GM18508 (cell line): ENCODE measurements around the gene SMIM1.

Experiments
- ATAC-seq: cut with Tn5 transposase; IDR thresholded peaks from one replicate; pipeline ENCODE4 v1.9.1; 2021; ENCODE audit warnings: moderate number of reproducible peaks; ENCODE audit not compliant: insufficient read depth, unreplicated experiment

SMIM1 gene

DNA sequence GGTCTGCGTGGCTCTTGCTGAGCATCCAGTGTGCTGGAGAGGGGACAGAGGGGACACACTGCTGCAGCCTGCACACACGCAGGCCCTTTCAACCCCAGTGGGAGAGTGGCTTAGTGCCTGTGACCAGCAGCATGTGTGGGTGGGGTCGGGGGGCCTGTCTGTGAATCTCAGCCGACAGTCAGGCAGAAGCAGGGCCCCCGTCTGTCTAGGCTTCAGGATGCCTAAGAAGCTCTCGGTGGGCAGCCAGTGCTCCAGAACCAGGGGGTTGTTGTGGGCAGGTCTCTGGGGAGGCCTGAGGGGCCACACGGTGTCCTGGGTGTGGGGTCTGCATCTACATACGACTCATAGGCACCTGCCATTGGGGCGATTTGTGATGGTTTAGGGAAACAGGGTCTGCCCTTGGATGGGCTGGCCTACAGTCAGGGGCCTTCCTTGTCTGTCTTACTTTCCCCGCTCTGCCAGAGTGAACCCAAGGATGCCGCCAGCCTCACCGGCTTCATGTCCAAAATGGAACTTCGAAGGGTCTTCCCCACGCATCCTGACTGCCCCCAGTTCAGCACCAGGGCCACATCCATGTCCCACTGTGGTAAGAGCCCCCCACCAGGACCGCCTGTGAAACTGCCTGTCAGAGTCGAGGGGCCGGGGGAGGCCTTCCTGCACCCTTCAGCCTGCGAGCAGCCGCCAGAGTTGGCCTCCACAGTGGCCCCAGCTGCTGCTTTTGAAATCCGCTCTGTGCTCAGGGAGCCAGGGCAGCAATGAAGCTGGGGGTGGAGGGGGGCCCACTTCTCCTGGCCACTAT, 18.7 kb upstream of the SMIM1 start:
- ATAC-seq: no peak

DNA sequence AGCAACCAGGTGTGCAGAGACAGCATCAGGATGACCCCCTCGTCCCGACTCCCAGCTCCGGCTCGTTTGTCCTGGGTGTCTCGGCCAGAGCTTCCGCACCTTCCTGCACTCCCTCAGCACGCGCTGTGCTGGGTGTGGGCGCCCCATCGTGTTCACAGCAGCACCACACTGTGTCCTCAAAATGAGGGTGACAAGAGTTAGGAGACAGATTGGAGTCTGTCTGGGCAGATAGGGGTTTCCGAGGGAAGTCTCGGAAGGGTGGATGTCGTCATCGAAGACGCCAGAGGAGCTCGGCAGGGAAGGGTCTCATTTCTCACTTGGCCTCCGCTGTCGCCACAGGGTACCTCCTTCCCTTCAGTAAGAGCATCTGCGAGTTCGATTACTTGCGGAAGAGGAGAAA, 16.2 kb upstream of the SMIM1 start:
- no peak for ATAC-seq

DNA sequence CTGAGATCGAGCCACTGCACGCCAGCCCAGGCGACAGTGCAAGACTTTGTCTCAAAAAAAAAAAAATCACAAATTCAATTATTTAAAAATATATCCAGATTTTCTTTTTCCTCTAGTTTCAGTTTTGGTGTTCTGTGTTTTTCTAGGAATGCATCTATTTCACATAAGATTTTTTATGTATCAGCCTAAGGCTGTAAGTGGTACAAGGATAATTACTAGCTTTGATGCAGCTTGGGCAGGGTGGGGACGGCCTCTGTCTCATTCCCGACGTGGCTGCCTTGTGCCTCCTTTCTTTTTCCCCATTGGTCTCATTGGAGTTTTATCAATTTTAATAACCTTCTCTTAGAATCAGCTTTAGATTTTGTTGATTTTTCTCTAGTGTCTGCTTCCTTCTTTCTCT, 13.4 kb upstream of the SMIM1 start:
- ATAC-seq: no peak

DNA sequence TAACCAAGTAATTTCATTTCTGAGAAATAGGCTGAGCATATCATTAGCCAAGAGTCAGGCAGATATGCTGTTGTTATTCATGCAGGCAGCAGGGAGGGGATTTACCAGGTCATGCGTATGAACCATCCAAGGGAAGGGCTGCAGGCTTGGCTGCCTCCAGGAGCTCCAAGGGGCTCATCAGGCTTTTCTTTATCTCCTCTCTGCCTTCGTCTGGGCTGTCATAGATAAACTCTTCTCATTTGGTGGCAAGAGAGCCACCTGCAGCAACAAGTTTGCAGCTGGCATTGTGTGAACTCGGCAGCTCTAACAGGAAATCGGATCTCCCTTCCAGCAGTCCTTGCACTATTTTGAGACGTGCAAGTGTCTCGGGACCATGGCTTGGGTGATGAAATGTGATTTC, 12.8 kb upstream of the SMIM1 start:
- ATAC-seq: no peak

DNA sequence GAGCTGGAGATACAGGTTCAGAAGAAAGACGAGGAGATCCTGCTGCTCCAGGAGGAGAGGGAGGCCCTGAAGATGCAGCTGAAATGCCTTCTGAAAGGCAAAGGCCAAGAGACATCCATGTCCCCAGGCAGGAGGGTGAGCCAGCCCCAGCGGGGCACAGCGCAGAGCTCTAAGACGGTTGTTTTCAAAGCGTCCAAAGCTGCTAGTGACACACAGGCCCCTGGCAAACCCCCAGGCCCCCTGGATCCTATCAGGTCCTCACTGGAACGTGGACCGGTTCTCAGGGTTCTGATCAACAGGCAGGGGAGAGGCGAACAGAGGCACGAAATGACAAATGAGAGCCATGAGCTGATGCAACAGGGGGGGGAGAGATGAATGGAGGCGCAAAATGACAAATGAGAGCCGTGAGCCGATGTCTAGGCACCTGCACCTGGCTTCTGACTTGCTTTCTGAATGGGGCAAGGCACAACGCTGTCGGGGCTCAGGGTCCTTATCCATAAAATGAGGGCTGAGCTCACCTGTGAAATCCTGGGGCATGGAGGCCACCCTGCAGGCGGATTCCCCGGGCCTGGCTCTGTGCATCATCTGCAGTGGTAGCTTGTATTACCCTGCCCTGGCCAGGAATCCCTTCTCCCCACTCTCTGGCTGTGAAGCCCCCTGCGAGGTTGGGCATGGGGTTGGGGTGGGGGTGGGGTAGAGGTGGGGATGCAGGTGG, 11.1 kb upstream of the SMIM1 start:
- no peak for ATAC-seq

DNA sequence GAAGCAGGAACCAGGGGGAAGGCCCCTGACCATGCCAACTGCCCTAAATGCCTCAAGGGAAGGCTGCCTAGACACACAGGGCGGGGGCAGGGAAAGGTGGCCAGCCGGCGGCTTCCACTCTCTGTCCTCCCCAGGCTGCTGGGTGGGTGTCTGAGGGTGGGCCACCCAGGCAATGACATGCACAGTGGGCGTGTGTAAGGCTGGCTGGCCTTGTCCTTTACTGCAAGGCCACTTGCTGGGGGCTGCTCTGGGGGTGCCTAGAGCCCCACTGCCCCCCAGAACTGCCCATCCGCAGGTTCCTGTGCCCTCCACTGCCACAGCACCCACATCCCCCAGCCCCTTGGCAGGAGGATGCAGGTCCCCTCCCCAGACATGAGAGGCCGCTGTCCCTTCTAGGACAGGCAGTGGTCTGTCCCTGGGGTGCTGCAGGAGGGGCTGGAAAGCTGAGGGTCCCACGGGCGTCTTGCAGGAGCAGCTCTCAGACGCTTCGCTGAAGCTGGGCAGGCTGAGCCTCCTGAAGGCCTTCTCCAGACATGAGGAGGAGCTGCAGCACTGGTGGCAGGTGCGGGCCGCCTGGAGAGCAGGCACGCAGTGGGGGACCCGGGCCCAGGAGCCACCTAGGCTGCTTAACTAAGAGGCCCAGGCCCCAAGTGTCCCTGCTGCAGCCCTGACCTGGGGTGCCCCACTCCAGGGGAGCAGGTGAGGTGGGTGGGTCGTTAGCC, 10.2 kb upstream of the SMIM1 start:
- no peak for ATAC-seq

DNA sequence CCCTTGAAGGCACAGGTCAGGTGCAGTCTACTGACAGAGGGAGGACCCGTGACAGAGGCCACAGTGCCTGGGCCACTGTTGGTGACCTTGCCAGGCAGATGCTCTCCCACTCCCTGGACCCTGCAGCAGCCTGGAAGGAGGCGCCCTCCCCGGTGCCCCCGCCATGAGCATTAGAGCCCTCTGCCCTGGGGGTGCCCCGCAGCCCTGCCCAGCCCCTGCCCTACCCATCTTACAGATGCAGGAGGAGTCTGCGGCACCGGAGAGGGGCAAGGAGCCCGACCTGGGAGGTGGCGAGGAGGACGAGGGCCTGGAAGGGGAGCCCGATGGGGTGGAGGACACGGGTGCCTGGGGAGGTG, 9.7 kb upstream of the SMIM1 start:
- ATAC-seq: no peak

DNA sequence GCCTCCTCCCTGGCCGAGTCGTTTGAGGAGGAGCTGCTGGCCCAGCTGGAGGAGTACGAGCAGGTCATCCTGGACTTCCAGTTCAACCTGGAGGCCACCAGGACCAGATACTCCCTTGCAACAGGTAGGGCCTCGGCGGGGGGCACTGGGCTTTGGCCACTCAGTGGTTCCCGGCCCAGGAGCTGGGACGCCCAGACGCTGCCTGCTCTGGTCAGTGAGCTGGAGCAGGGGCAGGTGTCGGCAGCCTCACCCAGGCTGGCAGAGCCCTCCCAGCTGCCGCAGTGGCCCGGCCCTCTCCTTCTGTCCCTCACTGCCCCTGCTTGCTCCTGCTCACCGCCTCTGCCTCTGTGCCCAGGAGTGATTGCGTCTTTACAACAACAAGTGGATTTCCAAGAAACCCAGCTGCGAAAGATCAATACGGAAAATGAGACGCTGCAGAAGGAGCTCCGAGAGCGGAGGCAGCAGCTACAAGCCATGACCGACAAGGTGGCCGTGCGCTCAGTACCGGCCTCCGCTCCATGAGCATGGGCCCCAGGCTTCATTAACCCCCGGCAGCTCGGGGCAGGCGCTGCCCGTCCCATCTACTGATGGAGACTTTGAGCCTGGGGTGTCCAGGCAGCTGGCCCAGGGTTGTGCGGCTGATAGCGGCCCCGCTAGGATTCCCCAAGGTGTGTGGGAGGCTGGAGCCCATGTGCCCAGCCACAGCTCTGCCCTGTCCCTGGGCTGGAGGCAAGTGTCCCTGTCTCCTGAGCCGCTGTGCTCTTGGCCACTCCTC, 9.0 kb upstream of the SMIM1 start:
- ATAC-seq: no peak

DNA sequence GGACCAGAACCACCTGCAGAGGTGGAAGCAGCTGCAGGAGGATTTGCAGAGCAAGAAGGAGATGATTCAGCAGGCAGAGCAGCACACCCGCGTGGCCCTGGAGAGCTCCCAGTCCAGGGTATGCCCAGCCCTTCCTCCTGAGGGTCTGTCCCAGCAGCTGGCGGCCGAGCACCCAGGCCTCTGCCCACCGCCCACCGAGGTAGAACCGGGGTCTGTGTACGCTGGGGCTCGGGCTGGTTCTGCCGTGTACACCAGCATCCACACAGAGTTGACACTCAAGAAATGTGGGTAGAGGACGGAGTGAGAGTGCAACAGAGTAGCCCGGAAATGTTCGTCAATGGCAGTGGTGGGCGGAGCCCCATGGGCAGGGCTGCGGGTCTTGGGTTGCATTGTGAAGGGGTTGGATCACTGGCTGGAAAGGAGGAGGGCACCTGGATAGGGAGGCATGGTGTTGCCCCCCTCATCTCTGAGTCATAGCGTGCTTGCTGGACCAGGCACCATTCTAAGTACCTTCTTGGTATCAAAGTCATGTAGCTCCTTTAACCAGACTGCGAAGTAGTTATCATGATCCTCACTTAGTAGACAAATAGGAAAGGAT, 5.1 kb upstream of the SMIM1 start:
- ATAC-seq: no peak

DNA sequence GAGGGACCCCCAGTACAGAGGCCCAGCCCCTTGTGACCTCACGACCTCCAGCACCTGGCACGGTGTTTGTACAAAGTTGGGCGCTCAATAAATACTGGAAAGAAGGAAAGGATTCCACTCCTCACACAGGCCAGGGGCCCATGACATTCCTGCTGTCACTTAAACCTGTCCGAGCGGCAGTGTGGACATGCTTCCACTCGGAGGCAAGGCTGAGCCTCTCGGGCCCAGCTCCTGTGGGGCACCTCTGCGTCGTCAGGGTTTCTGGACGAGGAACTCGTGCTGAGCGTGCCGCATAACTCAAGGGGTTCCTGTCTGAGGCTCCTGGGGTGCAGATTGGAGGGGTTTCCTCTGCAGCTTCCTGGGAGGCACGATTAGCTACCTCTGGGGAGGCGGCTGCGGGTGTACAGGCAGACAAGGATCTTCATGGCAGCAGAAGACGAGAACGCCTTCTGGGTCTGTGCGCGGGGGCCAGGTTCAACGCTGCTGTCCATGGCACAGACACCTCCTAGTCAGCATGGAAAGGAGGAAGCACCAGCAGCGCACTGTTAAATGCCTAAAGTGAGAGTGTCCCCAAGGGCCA, 3.6 kb upstream of the SMIM1 start:
- no peak for ATAC-seq

DNA sequence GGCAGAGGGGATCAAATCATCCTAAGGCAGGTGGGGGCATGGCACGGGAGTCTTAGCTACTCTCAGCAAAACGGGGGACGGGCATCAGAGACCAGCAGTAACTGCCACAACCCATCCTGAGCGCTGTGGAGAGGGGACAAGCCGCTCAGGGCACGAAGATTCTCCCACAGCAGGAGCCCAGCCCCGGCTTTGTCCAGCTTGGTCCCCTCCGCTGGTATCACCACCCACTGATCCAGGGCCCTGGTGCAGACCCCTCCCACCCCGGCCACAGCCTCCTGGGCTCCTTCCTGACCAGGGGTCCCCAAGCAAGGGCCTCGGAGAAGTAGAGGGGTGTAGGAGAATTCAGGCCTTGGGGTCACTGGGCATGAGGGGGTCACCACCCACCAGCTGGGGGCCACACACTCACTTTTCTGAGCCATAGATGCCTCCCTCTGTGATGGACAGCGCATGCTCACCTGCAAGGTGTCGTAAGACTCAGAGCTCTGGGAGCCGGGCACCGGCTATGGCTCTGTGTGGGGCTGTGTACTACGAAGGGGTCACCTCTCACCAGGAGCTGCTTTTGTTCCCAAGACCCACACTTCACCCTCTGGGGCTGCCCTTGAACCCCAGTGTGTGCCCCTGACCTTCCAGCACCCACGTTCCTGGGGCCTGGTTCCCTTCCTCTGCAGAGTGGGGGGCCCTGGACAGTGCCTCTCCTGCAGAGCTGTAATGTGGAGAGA, 2.3 kb upstream of the SMIM1 start:
- no peak for ATAC-seq

DNA sequence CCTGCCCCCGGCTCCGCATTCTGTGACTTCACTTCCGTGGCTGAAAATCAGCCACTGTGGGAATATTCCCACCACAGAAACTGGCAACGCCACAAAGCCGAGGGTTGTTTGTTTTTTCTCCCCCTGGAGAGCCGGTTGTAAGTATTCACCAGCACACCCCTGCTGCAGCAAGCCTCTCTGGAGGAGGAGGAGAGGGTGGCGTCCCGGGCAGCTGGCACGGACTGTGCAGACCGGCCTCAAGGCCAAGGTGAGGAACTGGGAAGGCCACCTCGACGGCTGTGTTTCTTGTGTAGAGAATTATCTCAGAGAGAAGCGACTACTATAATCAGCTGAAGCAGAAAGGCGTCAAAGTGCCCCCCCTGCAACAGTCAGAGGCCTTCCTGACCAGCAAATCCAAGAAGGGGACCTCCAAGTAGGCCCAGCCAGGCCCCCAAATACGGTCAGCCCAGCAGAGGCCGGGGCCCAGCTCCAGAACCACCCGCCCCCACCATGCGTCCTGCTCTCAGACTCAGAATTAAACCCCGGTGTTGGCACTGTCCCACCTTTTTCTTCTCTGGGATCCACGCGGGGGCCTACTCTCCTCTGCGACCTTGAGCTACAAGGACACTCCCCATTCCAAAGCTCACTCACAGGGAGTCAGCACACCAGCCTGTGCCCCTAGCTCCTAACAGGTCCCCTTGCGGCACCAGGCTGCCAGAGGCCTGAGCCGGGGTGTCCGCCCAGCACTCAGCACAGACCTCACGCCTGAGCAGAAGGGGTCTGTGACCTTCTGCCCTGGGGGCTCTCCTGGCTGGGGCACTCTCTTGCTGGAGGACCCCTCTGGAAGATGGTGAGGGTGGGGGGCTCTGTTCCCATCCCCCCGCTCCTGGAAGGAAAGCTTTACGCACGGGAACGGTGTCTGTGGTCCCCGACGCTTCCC, 1.2 kb upstream of the SMIM1 start:
- ATAC-seq: no peak

DNA sequence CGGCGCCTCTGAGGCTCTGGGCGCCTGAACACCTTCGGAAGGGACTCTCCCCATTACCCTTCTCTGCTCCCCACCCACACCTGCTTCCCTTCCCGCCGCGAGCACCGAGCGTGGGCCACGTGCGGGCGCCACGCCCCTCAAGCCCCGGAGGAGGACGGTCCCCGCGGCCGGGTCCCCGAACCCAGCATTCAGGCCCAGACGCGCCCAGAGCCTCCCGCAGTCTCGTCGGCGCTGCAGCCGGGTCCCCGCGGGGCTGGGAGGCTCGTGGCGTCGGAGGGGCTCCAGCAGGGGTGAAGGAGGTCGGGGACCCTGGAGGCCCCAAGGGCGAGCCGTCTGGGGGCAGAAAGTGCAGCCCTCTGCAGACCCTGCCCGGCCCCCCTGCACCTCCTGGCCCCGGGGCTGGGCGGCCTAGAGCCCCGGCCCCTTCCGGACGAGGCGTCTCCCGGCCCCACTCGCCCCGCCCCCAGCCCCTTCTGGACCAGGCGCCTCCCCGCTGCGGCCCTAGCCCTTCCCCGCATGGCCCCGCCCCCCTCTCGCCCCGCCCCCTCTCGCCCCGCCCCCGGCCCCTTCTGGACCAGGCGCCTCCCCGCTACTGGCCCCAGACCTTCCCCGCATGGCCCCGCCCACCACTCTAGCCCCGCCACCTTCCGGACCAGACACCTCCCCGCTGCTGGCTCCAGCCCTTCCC, 378 bp upstream of the SMIM1 start:
- no peak for ATAC-seq

DNA sequence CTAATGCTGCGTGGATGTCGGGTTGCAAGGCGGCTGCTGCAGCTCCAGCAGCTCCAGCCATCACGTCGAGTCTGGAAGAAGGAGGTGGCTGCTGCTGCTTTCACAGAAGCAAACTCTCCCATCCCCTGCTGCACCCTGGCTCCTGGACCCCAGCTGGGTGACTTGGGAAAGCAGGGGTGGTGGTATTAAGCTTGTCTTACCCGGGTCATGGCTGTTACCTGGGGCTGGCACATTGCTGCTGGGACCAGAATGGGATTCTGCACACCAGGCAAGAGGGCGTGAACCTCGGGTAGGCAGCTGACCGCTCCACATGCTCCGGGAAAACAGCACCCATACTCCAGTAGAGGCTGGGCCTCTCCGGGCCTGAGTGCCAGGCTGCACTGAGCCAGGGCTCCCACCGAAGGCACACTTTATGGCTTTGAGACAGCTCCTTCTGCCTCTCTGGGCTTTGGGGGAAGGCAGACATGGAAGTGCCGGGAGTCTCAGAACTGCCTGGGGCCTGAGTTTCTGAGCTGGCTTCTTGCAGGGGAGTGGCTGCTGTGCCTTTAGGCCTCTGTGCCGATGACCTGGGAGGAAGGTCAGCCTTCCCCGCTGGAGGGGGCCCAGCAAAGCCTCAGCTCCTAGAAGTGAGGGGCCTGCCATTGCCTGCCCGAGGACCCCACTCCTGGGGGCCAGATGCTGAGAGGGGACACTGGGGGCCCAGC, 1.2 kb downstream of the SMIM1 start:
- no peak for ATAC-seq

DNA sequence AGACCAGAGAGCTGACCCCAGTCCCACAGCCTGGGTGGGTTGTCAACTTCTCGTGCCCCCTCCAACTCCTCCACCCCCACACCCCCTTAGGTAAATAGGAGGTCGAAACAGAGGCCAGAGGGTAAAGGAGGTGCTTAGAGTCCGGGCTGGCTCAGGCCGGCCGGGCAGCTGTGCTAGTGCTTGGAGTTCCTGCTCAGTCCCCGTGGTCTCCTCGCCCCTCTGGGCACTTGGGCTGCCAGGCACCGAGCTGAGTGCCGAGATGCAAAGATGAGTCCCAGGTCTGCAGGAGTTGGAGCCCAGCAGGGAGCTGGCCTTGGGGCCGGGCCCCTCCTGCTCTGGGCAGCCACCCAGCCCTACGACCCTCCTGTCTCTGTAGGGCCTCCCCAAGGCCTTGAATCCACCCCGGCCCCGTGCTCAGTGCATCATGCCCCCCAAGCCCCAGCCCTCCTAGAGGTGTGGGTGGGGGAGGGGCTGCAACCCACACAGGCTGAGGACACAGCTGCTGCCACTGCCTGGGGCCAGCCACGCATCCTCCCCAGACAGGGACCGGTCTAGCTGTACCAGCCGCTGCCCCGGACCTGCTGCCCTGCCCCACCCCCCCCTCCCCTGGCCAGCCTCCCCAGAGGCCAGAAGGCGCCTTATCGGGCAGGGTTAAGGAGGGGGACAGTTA, 1.9 kb downstream of the SMIM1 start:
- ATAC-seq: no peak

DNA sequence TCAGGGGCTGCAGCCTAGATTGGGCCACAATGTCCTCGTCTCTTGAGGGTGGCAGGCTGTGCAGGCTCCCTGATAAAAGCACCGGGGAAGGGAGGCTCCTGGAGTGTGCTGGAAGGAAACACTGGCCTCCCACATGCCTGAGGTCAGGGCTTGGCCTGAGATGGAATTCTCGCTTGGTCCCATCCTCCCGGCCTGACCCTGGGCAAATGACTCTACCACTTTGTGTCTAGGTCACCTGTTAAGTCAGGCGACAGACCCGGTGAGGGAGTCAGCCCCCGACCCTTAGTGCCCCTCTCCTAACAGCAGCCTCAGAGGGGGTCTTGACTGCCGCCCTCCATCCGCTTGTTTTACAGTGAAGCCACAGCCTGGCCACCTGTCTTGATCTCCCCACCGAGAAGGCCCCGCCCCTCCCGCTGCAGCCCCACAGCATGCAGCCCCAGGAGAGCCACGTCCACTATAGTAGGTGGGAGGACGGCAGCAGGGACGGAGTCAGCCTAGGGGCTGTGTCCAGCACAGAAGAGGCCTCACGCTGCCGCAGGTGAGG, 2.5 kb downstream of the SMIM1 start:
- ATAC-seq: no peak
